ENCODE results near the gene GGCX. TPM values are rescaled to one million over a fixed set of nuclear protein-coding genes. Genes with fewer than 3 reads are reported as not detected.

The GGCX gene
- total and polyA plus RNA-seq, 2 of the 13 experiments (the other 11 are each of a cell fraction or from before 2014, with no cell fraction given), result 72.5 to 103 TPM

GRCh38 chr2:85589982-85590791, 28.9 kb upstream of the GGCX start (continued):
- TF ChIP-seq GMEB1 (CRISPR knock-in tag; IDR thresholded peaks at IDR 0.05; ENCODE audit: borderline replicate concordance) (peak; percentile 54; the same call in 1 of the 2 replicates), TGIF2 (CRISPR knock-in tag; IDR thresholded peaks at IDR 0.05) (no peak; the same call in 1 of the 2 replicates), ZNF501 (CRISPR knock-in tag; IDR thresholded peaks at IDR 0.05) (peak; percentile 41), STAG1 (CRISPR knock-in tag; IDR thresholded peaks at IDR 0.05) (peak; percentile 11; the same call in 1 of the 2 replicates), HOXA3 (CRISPR knock-in tag; IDR thresholded peaks at IDR 0.05) (0 out of 2 replicates have a peak, but pooled peaks have one; percentile 36), XRCC5 (optimal IDR thresholded peaks at IDR 0.05; ENCODE audit: low read length) (peak; percentile 45), CBFB (CRISPR knock-in tag; IDR thresholded peaks at IDR 0.05) (no peak), ZNF484 (CRISPR knock-in tag; IDR thresholded peaks at IDR 0.05; ENCODE audit: borderline replicate concordance, low read depth) (no peak)
- TF ChIP-seq, protein P1, sequence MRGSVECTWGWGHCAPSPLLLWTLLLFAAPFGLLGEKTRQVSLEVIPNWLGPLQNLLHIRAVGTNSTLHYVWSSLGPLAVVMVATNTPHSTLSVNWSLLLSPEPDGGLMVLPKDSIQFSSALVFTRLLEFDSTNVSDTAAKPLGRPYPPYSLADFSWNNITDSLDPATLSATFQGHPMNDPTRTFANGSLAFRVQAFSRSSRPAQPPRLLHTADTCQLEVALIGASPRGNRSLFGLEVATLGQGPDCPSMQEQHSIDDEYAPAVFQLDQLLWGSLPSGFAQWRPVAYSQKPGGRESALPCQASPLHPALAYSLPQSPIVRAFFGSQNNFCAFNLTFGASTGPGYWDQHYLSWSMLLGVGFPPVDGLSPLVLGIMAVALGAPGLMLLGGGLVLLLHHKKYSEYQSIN (CRISPR knock-in tag; IDR thresholded peaks at IDR 0.05; ENCODE audit: borderline replicate concordance), result no peak
- TF ChIP-seq, protein P2, sequence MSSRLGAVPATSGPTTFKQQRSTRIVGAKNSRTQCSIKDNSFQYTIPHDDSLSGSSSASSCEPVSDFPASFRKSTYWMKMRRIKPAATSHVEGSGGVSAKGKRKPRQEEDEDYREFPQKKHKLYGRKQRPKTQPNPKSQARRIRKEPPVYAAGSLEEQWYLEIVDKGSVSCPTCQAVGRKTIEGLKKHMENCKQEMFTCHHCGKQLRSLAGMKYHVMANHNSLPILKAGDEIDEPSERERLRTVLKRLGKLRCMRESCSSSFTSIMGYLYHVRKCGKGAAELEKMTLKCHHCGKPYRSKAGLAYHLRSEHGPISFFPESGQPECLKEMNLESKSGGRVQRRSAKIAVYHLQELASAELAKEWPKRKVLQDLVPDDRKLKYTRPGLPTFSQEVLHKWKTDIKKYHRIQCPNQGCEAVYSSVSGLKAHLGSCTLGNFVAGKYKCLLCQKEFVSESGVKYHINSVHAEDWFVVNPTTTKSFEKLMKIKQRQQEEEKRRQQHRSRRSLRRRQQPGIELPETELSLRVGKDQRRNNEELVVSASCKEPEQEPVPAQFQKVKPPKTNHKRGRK (CRISPR knock-in tag; IDR thresholded peaks at IDR 0.05), result no peak; the same call in 1 of the 2 replicates
- TF ChIP-seq, protein P3, sequence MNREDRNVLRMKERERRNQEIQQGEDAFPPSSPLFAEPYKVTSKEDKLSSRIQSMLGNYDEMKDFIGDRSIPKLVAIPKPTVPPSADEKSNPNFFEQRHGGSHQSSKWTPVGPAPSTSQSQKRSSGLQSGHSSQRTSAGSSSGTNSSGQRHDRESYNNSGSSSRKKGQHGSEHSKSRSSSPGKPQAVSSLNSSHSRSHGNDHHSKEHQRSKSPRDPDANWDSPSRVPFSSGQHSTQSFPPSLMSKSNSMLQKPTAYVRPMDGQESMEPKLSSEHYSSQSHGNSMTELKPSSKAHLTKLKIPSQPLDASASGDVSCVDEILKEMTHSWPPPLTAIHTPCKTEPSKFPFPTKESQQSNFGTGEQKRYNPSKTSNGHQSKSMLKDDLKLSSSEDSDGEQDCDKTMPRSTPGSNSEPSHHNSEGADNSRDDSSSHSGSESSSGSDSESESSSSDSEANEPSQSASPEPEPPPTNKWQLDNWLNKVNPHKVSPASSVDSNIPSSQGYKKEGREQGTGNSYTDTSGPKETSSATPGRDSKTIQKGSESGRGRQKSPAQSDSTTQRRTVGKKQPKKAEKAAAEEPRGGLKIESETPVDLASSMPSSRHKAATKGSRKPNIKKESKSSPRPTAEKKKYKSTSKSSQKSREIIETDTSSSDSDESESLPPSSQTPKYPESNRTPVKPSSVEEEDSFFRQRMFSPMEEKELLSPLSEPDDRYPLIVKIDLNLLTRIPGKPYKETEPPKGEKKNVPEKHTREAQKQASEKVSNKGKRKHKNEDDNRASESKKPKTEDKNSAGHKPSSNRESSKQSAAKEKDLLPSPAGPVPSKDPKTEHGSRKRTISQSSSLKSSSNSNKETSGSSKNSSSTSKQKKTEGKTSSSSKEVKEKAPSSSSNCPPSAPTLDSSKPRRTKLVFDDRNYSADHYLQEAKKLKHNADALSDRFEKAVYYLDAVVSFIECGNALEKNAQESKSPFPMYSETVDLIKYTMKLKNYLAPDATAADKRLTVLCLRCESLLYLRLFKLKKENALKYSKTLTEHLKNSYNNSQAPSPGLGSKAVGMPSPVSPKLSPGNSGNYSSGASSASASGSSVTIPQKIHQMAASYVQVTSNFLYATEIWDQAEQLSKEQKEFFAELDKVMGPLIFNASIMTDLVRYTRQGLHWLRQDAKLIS (CRISPR knock-in tag; IDR thresholded peaks at IDR 0.05), result no peak
- TF ChIP-seq, protein P4, sequence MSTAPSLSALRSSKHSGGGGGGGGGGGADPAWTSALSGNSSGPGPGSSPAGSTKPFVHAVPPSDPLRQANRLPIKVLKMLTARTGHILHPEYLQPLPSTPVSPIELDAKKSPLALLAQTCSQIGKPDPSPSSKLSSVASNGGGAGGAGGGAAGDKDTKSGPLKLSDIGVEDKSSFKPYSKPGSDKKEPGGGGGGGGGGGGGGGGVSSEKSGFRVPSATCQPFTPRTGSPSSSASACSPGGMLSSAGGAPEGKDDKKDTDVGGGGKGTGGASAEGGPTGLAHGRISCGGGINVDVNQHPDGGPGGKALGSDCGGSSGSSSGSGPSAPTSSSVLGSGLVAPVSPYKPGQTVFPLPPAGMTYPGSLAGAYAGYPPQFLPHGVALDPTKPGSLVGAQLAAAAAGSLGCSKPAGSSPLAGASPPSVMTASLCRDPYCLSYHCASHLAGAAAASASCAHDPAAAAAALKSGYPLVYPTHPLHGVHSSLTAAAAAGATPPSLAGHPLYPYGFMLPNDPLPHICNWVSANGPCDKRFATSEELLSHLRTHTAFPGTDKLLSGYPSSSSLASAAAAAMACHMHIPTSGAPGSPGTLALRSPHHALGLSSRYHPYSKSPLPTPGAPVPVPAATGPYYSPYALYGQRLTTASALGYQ (CRISPR knock-in tag; IDR thresholded peaks at IDR 0.05), result no peak

All from HepG2 (cell line).